HG03457 (cell line): ENCODE results near the gene PRUNE2.

Source experiments
- ATAC-seq: cut with Tn5 transposase; IDR thresholded peaks from one replicate; pipeline ENCODE4 v1.9.1; 2021; ENCODE audit warnings: moderate number of reproducible peaks; ENCODE audit not compliant: unreplicated experiment

PRUNE2 gene

DNA sequence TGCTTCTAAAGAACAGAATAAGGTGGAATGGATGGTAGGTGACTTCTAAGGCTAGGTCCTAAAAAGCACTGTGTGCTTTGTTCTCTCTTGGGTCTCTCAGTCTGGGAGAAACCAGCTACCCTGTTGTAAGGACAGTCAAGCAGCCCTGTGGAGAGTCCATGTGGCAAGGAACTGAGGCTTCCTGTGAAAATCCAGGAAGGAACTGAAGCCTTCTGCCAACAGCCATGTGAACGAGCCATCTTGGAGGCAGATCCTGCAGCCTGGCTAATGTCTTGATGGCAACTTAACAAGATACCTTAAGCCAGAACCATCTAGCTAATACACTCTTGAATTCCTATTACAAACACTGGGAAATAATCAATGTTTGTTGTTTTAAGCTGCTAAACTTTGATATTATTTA is 241.8 kb downstream of the PRUNE2 start:
- ATAC-seq: no peak

DNA sequence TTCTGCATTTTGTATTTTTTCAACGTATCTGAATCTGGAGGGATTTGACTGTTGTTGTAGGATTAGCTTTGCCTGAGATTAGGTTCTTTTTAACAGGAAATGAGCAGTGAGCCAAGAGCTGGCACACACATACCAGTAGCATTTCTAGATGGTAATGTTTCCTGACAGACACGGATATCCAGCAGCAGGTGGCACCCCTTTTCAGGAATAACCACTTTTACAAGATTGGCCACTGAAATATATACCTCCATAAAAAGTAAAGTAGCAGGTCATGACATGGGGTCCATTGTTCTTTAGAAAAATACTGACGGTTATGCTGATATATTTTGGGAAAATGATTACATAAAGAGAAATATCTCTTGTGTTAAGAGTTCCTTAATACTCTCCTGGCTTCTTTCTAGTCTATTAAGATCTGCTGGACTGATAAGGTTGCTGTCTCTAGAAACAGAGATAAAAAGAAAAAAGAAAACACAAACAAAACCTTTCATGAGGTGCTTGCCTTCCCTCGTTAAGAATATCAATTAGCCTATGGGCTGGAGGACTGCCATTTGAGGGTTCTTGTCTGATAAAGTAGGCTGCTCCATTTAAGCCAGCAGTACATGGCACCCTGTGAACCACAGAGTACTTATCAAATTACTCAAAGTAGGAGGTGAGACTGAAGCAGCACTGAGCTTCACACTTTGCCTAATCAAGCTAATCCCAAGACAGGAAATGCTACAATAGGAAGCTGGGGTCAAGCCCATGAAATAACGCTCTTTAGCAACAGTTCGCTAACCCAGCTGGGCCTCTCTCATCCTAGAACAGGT is 243.2 kb downstream of the PRUNE2 start:
- no peak for ATAC-seq

DNA sequence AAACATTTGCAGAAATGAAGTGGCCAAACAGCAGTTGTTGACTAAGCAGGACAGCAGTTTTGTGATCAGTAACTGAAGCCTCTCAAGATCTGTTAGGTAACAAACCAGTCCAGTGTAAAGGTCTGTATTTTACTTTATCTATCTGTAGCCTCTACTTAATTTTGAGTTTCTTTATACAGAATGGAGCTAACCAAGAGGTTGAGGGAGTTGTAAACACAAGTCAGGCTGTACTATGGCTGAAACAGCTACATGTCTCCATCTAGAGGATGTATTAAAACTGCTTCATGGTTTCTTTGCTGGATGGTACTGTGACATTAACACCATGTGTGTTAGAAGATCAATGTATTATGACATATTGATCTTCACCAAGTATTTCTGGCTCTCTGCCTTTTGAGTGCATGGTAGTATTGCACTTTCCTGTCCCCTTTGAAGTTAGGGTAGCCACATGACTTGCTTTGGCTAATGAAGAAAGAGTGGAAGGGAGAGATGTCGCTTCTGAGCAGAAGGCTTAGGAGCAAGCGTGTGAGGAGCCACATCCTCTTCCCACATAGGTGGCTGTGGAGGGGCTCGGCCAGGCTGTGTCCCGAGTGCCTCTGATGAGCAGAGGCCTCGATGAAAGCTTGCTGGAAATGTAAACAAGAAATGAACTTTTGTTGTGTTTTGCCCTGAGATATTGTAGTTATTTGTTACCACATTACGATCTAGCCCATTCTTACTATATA is 247.2 kb downstream of the PRUNE2 start:
- ATAC-seq: peak; percentile 88

DNA sequence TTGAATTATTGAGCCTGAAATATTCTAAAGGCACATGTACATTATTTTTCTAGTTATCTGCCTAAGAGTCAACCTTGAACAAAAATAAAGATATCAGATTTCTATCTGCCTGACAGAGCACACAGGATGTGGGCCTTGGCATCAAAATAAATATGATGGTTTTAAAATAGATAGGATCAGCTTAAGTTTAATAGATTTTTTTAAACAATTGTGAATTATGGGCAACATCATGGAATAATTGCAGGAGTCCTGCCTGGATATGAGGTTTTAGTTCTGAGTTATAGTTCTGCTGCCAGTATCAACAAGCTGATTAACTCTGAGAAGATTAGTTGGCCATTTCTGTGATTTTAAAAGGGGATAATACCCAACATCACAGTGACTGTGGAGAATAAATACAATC is 248.6 kb downstream of the PRUNE2 start:
- ATAC-seq: no peak

DNA sequence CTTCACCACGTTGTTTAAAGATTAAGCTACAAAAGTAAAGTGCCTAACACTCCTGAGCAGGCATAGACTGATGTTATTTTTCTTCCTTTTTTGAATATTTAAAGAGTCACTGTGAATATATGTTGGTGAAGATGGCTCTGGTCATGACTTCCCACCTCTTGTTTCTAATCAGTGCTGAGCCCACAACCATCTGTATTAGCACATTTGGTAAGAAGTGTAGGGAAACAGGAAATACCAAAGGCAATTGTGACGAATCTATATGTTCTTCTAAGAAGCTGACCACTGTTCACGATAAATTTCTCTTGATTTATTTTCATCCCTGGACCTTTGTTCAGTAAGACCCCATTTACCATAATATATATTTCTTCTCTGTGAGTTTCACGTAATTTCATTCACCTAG is 249.9 kb downstream of the PRUNE2 start:
- ATAC-seq: no peak

DNA sequence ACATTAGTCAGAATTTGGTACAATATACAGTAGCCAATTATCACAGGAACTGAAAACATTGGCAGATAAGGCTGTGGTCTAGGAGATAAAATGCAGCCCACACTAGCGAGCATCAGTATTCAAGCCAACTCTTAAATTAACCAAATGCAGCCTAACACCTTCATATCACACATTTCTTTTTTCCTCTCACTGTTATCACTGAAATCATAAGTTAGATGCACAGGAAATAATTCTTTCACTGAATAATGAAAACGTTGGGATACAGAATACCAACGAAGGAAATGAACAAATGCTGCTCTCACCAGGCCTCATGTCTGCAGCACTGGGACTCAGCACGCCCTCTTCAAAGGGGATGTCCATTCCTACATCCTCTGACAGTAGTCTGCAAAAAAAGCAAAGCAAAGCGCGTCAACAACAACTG is 250.8 kb downstream of the PRUNE2 start:
- ATAC-seq: no peak

DNA sequence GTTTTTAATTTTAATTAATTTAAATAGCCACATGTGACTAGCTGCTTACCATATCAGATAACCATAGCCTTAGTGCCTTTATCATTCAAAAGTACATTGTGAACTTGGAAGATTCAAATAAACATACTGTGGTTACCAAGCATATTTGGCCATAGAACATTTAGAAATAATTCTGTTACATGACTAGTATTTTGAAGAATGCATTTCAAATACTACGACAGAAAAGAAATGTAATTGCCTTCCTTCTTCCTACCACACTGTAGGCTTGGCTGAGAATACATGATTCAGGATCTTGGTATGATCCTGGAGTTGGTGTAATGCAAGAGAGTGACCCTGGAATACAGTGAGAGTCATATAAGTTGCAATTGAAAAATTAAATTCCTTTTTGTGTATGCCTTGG is 251.3 kb downstream of the PRUNE2 start:
- ATAC-seq: no peak

DNA sequence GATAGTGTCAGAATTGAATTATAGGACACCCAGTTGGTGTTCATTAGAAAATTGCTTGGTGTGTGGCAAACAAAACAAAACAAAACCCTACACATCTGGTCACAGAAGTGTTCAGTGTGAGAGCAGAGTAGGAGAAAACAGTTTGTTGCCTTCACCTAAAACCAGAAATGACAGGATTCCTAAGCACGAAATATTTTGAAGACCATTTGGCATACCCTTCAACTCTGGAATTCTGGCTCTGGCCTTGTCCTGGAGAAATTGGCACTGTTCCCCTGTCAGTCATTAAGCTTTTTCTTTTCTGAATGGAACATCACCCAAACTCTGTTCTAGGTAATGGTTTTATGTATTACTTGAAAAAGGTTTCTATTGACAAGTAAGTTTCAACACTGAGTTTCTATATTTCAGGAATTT is 251.9 kb downstream of the PRUNE2 start:
- ATAC-seq: no peak

DNA sequence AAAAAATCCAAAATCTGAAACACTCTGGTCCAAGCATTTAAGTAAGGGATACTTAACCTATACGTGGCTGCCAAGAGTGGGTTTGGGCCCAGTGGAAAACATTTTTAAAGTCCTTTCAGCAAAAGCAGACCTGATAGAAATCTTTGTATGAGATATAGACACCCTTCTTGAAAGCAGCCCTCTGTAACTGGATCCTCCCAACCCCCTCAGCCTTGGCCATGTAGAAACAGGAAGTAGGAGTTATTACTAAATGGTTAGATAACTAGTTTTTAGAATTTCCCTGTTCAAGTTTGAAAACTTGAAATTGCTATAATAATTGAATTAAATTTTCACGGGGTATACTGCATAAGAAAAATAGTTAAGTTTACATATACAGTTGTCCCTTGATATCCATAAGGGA is 253.0 kb downstream of the PRUNE2 start:
- ATAC-seq: no peak

DNA sequence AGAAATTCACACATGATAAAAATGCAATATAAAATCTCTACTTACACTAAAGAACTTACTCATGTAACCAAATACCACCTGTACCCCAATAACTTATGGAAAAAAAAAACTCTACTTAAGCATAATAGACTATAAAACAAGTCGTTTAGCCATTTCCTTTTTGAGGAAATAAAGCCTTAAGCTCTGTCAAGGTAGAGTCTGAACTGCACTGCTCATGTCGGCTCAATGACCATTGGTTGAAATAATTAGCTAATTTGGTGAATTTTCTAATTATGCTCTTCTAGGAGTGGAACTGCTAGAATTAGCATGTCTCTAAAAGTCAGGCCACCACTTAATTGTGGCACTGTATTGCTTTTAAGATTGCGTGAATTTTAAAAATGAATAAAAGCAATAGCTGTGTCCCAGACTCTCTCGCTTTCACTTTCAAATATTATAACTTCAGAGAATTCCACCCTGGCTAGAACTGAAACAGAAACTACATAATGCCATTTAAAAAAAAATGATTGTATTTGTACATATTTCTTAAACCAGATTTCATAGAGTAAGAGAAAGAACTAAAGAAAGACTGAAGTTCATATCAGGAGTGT is 254.7 kb downstream of the PRUNE2 start:
- peak; percentile 52 for ATAC-seq

DNA sequence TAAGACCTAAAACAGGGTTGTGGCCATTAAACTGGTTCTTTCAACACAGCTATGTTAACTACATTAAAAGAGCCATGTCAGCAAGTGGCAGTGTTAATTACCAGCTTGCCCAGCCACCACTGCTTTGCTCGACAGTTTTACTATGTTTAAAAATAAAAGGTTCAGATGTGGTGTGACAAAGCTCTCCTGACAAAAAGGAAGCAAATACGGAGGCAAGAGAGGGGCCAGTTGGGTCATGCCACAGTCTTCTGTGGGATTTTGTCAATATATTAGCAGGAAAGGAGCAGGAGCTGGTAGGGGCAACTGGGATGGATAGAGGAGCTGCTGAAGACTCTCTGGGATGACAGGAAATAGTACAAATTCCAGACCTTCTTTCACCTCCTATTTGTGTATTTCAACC is 255.2 kb downstream of the PRUNE2 start:
- ATAC-seq: no peak

DNA sequence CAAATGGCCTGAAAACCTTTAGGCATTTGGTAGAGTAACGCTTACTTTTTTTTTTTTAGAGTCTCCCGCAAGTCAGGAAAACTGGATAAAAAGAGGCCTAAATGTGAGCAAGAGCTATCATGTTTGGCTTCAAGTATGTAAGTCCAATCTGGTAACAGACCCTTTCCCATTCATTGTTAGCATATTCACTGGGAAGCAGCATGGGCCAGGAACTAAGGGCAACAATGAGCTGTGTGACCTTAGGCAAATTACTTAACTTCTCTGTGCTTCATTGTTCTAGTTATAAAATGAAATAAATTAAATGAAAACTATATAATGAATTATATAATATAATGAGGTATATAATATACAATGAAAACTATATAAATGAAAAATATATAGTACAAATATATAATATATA is 256.0 kb downstream of the PRUNE2 start:
- ATAC-seq: no peak

DNA sequence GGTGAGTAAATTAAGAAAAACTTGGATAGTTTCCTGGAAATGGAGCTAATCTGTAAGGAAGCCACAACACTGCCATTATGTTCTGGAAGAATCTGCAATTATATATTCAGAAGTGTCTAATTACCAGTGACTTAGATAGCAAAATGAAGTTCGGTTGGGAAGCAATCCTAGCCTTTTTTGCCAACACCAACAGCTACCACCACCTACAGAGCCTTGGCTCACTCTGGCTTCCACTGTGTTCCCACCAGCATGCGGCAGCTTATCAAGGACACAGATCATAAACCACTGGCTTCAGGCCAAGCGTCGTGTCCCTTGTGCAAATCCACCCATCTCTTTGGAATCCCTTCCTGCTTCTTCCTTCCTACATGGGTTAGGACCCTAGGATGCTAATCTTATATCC is 259.7 kb downstream of the PRUNE2 start:
- no peak for ATAC-seq

DNA sequence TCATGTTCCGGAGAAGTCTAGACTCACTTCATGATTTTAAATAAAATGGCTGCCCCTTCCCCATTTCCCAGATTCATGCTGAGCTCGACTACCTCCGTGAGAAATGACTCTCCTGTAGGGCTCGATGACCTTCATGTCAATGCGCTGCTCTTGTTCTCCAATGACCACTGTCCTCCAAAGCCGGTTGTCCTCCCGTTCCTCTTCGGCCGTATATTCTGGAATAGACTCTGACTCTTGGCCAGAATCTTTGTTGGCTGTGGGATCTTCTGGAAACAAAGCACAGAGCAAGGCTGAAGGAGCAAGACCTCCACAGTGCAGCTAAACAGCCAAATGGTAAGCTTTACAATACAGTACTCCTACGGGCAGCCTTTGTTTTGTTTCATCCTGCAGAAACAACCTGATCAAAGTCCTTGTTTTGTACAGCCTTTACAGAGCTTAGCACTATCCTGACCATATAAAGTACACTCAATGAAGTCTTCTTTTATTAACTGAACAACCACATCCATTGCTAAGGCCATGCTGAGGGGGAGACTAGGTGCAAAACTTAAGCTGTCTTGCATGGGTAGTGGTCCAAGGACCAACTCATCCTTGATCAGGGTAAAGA is 261.2 kb downstream of the PRUNE2 start:
- no peak for ATAC-seq

DNA sequence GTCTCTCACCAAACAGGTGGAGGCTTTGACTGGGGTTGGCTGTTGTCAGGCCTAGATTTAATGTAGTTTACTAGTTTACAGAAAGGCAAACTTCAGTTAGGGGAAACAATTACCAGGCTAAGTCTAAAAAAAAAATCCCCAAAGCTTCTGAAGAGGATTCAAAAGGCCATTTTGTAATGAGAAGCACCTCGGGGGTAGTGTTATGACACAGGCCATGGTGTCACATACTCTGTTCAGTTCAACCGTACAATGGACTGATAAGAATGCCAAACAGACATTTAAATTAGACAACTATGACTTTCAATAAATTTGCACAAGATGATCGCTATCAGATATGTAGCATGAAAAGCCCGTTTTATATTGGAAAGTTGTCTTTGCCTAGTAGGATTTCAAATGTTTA is 261.7 kb downstream of the PRUNE2 start:
- ATAC-seq: peak; percentile 18

DNA sequence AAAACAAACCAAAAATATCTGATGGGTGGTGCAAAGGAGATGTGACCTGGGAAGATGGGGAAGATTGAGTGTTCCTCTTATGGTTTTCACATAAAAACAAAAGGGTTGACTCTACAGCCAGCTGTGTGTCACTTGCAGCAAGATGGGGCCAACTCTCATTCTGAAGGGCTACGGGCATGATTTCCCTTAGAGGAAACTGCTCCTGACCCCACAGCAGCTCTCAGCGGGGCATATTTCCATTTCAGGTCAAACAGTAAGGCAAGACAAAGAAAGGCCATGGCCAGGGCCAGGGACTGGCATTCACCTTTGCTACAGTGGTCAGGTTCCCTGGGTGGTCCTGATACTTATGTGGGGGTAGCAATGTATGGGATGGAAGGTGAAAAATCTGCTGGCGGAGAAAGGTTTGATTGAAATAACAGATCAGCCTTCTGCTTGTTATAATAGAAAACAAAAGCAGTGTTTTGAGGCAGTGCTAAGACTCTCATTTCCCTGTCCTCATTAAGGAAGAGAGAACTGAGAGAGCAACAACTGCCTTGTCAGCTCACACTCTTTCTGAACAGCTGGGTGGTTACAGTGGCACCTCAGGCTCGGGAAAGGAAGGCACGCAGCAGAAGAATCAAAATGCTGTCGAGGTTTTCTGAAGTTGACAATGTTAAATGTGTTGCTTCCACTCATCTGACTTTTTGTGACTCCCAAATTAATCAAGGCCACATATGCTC is 262.4 kb downstream of the PRUNE2 start:
- ATAC-seq: peak; percentile 93

DNA sequence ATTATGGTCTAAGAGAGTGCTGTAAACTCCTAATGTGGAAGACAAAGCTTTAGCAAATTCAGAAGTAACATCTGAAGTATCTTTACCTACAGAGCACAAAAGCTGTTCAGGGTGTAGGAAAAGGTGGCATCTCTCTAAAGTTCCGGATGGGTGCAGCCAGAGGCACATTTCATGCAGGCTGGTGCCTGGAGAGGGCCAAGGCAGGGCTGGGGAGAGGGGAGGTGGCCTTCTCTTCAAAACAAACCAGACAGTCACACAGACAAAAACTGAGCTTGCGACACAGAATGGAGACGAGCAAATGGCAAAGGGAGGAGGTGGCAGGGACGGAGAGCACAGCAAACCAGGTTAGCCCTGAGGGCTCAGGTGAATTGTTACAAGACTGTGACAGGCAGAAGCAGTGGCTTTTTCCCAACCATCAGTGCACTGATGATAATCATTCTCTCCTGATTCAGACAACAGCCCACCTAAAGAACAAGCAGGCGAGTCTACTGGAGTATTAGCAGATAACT is 263.2 kb downstream of the PRUNE2 start:
- ATAC-seq: no peak

DNA sequence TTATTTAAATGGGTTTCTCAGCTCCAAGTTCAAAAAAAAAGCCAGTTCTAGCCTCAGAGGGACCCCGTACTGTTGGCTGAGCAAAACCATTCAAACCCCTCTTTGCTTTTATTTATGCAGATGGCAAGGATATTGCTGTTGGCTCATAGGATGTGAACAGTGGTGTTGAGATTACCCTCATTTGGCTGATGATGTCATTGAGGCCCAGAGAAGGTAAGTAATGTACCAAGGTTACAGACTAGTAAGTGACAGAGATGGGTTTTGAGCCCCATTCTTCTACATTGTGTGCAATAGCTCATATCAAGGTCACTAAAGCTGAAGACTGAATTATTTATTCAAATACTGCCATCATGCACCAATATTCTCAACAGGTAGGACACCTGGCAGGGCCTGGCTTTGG is 263.8 kb downstream of the PRUNE2 start:
- ATAC-seq: no peak

DNA sequence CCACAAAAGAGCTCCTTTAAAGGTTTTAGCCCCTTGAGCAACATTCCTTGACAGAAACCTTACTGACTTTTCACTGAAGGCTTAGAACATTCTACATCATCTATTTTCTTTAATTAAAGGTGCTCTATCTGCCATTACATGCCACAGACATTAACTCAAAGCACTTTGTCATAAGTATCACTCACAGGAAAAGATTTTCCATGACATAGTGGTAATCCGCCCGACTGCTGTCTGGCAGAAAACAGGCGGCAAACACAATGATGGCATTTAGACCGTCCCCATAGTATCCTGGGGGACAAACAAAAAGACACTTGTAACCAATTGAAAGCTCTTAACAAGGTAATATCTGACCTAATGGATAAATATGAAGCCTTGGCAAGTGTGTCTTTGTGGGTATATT is 267.9 kb downstream of the PRUNE2 start:
- no peak for ATAC-seq

DNA sequence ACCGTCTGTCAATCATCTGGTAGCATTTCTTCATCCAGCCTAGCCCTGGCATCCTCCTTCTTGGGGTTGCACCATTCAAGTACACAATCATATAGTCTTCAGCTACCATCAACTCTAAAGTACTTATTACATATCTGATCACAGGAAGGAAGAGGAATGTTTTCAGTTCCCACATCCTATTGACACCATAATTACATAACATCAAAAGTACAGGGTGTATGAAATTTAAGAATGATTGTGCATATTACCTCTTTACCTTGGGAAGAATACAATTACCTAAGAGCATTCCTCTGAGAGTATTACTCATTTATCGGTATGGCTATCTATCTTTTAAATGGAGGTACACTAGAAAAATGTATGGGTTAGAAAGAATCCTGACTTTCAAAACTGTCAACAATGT is 268.5 kb downstream of the PRUNE2 start:
- no peak for ATAC-seq
